ENCODE results near the gene CUX1.
"Not testable (repeated sequence)": the region's sequence is repeated elsewhere in the genome, so short reads cannot be mapped to it uniquely, and the experiment has no call there.

CUX1 gene

GRCh38 chr7:101792682-101793071 lies 24.7 kb upstream of the CUX1 start:
- in situ Hi-C loops (cut with MboI; ENCODE audit: low sequenced_read_pairs): not testable (repeated sequence)

- in situ Hi-C loops (cut with MboI; ENCODE audit: low sequenced_read_pairs): no loop called here
These were observed 22.0 kb upstream of the CUX1 start for GRCh38 chr7:101795461-101795860.

GRCh38 chr7:101798173-101798572 lies 19.3 kb upstream of the CUX1 start:
- in situ Hi-C loops (cut with MboI; ENCODE audit: low sequenced_read_pairs): not testable (repeated sequence)

- in situ Hi-C loops (cut with MboI; ENCODE audit: low sequenced_read_pairs): no loop called here
These were observed 14.0 kb upstream of the CUX1 start for GRCh38 chr7:101803203-101804087.

- in situ Hi-C loops (cut with MboI; ENCODE audit: low sequenced_read_pairs): no loop called here
These were observed 13.1 kb upstream of the CUX1 start for GRCh38 chr7:101804088-101804963.

GRCh38 chr7:101804967-101805366 lies 12.5 kb upstream of the CUX1 start:
- in situ Hi-C loops (cut with MboI; ENCODE audit: low sequenced_read_pairs): no loop called here

- in situ Hi-C loops (cut with MboI; ENCODE audit: low sequenced_read_pairs): no loop called here
These were observed 4.8 kb upstream of the CUX1 start for GRCh38 chr7:101812595-101812994.

GRCh38 chr7:101813402-101814019 lies 3.9 kb upstream of the CUX1 start:
- in situ Hi-C loops (cut with MboI; ENCODE audit: low sequenced_read_pairs): no loop called here

- in situ Hi-C loops (cut with MboI; ENCODE audit: low sequenced_read_pairs): no loop called here
These were observed 3.1 kb upstream of the CUX1 start for GRCh38 chr7:101814081-101814990.

GRCh38 chr7:101814991-101815825 lies 2.2 kb upstream of the CUX1 start:
- in situ Hi-C loops (cut with MboI; ENCODE audit: low sequenced_read_pairs): no loop called here

GRCh38 chr7:101815826-101816594 lies 1.4 kb upstream of the CUX1 start:
- in situ Hi-C loops (cut with MboI; ENCODE audit: low sequenced_read_pairs): no loop called here

- in situ Hi-C loops (cut with MboI; ENCODE audit: low sequenced_read_pairs): no loop called here
These were observed 593 bp upstream of the CUX1 start for GRCh38 chr7:101816595-101817470.

GRCh38 chr7:101818287-101819071 lies 1.1 kb downstream of the CUX1 start:
- in situ Hi-C loops (cut with MboI; ENCODE audit: low sequenced_read_pairs): no loop called here

GRCh38 chr7:101819183-101819582 lies 1.8 kb downstream of the CUX1 start:
- in situ Hi-C loops (cut with MboI; ENCODE audit: low sequenced_read_pairs): no loop called here

- in situ Hi-C loops (cut with MboI; ENCODE audit: low sequenced_read_pairs): no loop called here
These were observed 2.6 kb downstream of the CUX1 start for GRCh38 chr7:101819913-101820522.

GRCh38 chr7:101820703-101821102 lies 3.3 kb downstream of the CUX1 start:
- in situ Hi-C loops (cut with MboI; ENCODE audit: low sequenced_read_pairs): no loop called here

GRCh38 chr7:101822632-101823031 lies 5.2 kb downstream of the CUX1 start:
- in situ Hi-C loops (cut with MboI; ENCODE audit: low sequenced_read_pairs): not testable (repeated sequence)

Data from hTERT RPE-1 (cell line).